Measurements from ENCODE around the gene NFS1.

The NFS1 gene

DNA sequence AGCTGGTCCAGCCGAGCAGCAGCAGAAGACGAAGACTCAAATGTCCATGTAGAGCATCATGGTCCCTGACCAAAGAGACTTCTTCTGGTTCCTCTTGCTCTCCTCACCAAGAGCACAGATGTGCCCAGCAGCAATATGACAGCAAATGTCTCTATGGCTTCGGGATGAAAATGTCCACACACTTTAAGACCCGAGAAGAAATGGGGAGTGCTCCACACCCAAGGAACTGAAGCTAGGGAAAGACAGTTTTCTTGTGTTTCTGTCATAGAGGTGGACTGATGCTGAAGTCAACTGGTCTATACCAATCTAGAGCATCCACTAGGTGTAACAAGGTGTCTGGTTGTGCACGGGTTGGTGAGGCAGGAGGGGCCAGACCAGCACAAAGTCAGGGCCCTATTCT lies 29.9 kb downstream of the NFS1 start:
- no peak for DNase-seq

DNA sequence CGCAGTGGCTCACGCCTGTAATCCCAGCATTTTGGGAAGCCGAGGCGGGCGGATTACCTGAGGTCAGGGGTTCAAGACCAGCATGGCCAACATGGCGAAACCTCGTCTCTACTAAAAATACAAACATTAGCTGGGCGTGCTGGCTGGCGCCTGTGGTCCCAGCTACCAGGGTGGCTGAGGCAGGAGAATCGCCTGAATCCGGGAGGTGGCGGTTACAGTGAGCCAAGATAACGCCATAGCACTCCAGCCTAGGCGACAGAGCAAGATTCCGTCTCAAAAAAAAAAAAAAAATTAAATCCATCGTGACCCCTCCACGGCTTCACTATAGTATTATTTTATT lies 33.2 kb downstream of the NFS1 start:
- no peak for DNase-seq

DNA sequence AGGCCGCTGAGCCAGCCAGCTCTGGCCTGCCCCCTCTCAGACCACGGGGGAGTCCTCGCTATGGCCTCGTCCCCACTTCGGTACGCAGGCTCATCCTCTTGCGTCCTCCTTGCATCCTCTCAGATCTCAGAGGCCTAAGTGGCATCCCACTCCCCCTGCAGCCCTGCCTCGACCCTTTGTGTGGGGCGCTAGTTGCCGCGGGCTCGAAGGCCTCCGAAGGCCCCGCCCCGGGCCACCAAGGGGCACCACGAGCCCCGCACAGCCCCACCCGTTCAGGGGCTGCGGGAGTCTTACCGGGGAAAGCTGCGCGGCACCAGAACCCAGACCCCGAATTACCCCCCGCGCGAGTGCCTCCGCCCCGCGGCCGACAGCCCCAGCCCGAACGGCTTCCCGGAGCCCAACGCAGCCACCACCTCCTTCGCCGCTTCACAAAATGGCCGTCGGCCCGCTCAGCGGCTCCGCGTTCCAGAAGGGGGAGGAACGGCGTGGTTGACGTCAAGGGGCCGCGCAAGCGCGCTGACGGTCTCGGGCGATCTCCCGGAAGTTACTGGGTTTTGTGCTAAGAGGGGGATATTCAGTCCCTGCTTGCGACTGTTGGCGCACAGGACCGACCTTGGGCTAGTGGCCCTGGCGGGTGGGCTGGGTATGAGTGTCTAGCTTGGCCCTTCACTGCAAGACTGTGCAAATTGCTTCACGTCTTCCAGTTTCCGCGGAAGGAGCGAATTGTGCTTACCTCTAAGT lies 34.5 kb downstream of the NFS1 start, which contains the start of the genes CPNE1 and RBM12:
Gene CPNE1 (minus strand): TSS at position 435 of the 741 bp plus-strand sequence. CDS start 31,977 bp downstream, outside the sequence.
Gene RBM12 (minus strand): TSS at position 435 of the 741 bp plus-strand sequence. CDS start 9,578 bp downstream, outside the sequence.
- peak; percentile 86 to 88 (median 87) for DNase-seq

DNA sequence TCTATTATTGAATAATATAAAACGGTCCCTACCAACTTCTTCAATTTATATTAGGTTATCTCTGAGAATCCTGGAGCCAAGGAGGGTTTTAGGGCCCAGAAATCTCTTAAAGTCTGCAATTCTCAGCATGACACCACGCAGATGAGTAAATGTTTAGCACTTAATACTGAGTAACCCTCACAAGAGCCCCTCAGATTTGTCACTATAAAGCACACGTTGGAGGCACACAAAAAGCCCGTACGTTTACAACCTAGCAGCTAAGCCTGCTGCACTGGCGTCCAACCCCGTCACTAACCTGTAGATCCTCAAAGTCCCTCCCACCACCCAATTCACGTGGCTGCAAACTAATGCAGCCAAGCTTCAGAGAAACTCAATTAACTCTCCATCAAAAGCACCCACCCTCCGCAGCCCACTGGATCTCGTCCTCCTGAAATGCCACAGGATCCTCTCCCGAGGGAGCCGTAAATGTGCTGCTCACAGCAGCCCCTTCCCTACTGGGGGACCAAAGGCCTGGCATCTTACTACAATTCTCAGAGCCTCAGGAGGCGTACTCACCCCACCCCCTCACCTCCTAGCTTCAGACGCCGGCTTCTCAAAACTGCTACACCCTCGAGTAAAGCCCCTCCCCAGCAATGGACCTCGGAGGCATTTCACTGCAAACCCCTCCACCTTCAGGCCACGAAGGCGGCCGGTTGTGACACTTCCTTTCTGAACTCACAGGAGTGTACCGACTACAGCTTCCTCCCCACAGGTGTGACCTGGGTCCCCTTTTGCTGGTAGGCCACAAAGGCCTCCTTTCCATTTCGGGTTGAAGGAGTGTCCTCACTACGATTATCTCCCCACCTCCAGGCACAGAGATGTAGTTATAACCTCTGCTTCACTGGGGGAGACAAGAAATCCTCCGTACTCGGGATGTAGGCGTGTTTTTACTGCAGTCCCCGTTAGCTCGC lies 35.4 kb downstream of the NFS1 start:
- peak; percentile 17 to 47 (median 30) for DNase-seq

DNA sequence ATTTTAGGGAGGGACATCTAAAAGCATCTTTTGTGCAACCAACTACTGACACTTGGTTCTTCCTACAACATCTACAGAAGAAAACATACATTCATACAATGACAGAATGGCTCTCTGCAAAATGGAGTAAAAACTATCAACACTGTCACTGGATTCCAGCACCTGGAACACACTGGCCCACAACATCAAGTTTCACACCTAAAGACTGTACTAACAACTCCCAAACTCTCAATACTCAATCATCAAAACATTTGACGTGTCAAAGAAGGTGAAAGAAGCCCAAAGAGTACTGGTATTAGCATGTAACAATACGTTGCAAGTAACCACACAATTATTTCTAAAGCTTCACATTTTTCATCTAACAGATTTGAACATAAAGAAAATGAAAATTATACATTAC lies 36.6 kb downstream of the NFS1 start:
- DNase-seq = no peak

DNA sequence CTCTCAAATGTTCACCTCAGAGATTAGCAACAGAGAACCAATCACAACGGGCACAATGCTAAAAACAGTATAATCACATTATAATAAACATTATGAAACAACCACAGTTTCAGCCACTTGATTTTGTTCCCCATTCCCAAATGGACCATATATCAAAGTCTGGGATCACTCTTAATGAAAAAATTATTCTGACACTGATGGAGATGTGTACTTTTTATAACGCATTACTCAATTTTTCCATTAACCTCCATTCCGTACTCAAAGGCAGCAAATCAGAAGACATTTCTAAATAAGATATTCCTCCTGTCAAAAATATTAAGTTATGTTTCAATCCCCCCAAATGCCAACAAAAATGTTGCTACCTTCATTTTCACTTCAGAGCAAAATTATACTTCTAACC lies 37.2 kb downstream of the NFS1 start:
- DNase-seq = no peak

DNA sequence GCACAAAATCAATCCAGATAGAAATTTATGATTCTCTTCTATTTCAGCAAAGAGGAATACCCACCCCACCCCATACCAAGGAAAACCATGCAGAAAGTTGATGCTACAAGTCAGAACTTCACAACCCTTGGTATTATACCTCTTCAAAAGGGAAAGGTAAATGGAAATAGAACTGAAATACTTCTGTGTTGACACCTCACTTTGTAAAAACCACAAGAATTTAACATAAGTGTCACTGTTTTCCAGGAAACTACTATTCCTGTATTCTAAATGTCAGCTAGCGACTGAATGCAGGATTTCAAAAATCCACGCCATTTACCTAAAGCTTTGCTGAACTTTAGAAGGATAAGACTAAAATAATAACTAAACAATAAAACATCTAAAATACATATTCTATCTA lies 38.1 kb downstream of the NFS1 start:
- DNase-seq = no peak

DNA sequence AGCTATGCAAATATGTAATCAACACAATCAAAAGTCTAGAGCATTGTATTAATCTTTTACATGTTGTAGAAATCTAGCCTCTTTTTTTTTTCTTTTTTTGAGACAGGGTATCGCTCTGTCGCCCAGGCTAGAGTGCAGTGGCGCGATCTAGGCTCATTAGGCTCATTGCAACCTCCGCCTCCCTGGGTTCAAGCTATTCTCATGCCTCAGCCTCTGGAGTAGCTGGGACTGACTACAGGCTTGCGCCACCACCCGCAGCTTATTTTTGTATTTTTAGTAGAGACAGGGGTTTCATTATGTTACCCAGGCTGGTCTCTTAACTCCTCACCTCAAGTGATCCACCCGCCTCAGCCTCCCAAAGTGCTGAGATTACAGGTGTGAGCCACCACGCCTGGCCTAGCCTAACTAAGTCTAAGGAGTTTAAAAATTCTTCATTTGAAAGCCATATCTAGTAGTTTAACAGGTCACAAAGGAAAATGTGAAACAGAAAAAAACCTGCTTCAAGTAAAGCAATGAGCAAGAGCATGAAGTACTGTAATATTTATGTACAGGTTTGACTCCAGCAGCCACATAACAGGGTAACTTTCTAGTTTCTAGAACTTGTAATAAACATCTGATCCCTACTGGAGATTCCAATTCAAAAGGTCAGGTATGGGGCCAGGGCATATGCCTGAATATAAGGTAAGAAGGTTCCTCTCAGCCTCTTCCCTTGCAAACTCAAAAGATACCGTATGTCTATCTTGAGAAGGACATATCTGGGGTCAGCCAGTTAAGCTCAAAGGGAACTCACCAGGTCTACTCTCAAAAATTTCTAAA lies 38.8 kb downstream of the NFS1 start:
- no peak for DNase-seq

DNA sequence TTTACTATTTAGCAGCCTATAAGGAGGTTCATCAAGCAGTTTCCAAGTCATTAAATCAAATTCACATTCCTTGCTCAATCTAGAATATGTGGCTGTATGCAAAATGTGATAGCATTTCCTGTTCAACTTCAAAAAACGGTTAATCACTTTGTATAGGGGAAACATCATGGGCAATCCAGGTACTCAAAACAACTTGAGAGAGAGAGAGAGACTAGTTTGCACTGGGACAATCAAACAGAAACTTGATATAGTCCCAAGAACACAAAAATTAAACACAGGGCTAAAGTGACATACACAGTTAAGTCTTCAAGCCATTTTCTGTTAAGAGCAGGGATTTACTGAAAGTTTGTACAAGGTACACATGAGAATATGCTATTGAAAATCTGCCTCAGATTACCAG lies 41.9 kb downstream of the NFS1 start:
- no peak for DNase-seq

DNA sequence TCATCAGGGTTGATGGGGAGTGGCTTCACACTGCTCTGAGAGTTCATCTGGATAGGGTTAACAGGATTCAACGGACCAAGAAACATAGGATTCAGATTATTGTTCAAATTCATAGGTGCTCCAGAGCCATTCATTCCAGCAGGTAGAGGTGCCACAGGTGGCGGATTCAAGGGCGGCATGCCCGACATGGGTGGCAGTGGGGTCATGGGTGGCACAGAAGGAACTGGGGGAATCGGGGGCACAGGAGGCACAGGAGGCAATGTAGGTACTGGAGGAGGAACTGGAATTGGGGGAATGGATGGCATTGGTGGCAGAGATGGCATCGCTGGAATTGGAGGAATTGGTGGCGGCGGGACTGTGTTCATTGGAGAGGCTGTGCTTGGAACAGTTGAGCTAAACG lies 44.7 kb downstream of the NFS1 start:
- no peak for DNase-seq

DNA sequence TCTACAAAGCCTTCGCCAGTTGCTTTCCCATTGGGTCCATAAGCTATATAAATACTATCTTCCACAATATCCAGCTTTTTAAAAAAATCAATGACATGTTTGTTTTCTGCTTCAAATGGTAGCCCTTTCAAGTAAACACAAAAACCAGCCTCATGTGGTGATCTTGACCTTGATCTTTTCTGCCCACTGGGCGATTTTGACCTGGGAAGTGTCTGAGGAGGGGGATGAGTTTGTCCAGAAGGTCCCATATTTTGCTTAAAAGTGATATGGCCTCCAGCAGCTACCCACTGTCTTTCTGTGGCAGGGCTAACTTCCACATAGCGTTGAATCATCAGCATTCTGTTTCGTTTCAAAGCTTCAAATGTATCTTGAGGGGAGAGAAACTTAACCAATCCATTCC lies 45.3 kb downstream of the NFS1 start:
- no peak for DNase-seq

DNA sequence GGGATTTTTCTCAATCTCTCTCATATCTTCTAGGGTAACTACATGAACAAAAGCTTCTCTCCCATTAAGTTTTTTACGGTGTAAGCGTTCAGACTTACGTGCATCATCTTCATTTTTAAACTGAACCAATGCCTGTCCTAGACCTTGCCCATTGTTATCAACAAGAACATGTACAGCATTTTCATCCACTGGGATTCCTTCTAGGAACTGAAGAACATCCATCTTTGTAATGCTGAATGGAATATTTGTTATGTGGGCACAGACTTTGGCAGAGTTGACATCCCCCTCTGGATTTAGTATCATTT lies 45.8 kb downstream of the NFS1 start:
- DNase-seq = no peak

DNA sequence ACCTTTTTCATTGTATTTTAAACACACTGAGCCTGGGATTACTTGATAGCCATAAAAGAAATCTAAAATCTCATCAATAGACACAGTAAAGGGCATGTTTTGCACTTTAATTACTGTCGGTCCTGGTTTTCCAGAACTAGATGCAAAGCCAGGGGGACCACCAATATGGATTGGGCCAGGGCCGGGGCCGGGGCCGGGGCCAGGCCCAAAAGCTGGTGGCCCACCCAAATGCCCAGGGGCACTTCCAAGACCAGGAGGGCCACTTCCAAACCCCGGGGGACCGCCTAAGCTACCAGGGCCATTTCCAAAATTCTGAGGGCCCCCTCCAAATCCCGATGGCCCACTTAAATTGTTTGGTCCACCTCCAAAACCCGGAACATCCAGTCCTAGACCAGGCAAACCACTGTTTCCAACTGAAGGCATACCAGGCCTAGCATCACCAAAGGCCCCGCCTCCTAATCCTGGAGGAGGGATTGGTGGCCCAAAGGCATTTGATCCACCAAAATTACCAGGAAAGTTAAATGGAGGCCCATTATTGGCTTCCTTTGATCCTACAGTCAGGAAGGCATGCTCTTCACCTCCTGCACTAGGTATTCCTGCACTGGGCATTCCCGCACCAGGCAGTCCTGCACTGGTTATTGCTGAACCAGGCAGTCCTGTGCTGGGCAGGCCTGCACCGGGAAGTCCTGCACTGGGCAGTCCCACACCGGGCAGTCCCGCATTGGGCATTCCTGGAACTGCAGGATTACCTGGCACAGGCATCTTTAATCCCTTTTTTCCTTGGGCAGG lies 46.3 kb downstream of the NFS1 start:
- DNase-seq = no peak

DNA sequence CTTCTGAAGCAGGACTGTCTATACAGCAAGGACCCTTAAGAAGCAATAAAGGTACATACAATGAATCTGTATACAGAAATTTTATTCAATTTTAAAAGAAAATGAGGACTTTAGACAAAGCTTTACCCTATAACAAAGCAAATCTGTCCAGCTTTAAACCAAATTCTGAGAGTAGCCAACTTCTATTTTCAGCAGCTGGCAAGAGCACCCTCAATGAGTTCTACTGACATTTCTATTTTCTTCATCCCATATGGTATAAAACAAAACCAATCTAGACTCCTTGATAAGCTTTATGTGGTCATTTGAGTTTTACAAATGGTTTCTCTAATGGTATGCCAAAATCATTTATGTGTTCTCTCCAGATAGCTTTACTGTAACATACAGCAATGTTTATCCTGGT lies 47.2 kb downstream of the NFS1 start:
- DNase-seq = no peak

DNA sequence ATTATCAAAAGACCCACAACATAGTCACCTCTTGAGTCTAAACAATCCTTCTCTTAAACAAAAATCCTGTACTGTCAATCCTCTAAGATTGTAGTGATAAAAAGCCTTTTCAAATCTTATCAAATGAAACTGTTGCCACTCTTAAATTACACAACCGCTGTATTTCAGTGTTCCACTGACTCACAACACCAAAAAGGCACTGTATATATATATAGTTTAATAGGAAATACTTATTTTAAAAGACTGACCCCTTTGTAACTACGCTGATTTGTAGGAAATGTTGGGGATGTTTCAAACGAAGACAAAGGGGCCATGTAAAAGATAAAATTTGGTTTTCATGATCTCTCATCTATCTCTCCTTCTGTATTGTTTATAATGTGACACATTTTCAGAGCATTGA lies 48.5 kb downstream of the NFS1 start:
- no peak for DNase-seq

DNA sequence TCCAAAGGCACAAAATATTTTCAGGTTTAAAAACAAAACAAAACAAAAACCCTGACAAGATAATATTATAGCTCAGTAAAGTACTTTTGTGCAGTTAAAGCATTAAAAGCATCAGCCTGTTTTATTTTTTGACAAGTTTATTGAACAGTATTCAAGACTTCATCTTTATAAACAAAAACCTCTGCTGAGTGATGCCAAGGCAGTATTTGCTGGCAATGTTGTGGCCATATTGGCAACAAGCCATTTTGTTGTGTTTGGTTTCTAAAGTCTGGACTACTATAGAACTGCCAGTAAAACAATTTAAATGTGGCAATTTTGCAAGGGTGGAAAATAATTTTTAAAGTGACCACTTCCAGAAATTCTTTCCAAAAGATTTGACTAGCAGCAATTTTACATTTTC lies 50.3 kb downstream of the NFS1 start:
- DNase-seq = no peak

DNA sequence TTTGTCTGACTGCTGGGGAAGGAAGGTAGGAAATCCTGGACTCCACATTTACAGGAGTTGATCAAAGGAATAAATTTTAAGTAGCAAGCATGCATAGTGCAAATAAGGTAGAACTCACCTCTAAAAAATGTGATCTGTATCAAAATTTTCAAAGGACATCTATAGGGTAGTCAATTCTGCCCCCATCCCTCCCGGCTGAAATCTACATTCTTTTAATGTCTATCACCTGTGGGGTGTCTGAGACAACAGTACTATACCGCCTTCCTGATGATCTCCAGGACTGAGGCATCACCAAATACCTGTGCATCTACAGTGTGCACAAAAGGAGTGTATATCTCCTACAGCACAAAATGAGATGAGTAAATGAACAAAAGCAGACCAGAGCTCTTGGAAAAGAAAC lies 54.3 kb downstream of the NFS1 start:
- no peak for DNase-seq

DNA sequence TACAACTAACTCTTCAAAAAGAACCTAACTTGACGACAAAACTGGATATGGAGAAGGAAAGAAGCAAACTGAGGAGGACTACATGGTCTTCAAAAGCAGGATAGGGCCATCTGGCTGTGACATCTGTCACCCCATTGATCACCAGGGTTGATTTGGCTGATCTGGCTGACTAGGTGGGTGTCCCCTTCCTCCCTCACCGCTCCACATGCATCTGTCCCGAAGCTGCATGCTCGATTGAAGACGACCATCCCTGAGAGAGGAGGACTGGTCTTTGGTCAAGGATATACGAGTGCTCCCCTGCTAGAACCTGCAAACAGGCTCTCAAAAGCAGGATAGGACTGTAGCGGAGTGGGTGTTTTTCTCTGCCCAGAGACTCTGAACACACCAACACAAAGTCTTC lies 56.1 kb downstream of the NFS1 start:
- no peak for DNase-seq

DNA sequence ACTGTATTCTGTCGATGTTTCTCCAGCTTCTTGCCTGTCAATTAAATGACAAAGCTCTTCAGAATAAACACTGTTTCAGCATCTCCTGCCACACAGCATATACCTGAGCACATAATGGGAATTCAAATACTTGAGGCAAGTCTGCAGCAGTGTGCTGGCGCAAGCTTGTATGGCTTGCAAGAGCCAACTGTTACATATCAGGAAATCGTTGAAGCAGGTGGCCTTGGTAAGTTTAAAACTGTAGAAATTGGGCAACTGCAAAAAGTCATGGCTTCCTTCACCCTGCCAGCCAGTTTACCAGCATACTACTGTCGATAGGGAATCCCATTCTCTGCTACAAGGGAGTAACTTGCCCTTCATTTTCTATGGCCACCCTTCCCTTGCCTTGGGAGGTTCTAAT lies 57.4 kb downstream of the NFS1 start:
- DNase-seq = no peak

DNA sequence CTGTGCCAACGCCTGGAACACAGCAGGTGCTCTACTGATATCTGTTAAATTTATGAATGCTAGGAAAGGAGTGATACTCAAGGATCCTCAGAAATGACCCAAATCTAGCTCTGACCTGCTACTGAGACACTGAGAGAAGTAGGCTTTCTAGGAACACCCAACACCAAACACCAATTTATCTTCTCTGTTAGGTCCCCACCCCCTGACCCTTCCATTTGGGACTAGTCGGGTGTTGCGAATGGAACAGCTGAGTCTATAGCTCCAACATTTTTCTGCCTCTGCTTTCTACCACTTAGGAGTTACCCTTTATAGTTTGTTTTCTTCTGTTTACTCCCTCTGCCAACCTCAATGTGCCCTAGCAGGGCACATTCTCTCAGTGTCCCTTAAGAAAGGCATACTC lies 58.4 kb downstream of the NFS1 start:
- DNase-seq = no peak

DNA sequence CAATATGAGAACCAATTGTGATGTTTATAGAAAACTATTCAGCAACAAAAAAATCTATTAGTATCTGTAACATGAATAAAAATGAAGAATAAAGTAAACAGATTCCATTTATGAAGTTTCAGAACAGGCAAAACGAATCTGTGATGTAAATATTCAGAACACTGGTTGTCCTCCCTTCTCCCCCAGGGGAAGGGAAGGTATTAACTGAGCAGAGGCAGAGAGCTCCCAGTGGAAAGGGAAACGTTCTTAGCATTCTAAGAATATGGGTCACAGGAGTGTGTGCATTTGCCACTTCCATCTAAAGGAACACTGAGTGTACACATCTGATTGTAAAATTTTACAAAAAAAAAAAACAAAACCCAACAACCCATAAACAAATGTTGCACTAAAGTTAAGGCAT lies 60.4 kb downstream of the NFS1 start:
- DNase-seq = no peak

DNA sequence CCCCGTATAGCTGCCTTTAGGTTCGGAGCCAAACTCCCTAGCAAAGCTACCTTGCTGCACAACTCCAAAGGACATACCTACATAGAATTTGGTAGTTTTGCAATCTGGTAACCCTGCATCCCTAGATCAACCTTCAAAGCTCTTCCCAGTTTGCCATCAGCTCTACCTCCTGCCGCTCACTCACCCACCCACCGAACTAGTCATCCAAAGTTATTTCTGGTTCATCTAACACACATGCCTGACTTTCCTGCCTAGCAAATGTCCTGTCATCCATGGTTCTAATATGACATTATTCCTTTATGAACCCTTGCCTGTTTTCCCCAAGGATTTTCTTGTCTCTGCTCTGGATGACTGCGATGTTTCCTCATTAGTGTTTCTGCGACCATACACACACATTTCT lies 61.9 kb downstream of the NFS1 start:
- no peak for DNase-seq

DNA sequence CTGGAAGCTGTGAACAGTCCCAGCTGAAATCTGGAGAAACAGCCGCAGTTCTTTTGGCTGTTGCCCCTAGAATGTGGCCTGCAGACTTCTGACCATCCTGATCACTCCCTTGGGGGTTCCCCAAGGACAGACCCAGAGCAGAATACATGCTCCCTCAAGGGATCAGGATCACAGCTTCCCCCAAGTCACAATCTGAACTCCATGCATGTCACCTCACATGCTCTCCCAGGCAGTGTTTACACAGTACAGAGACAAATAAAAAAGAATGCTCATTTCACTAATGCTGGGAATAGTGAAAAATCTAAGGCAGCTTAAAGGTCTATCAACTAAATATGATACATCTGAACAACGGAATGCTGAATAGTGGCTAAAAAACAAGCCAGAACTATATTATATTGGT lies 63.1 kb downstream of the NFS1 start:
- no peak for DNase-seq
